Hippocampal formation (tissue), 2 donors: ENCODE results near the gene RHOC.
A peak's percentile ranks its signal among the peaks of the same experiment; 100 is the strongest.

ENCODE experiments used
- DNase-seq, 2 donors: peaks; one replicate each; lab custom pipeline; 2025; lab: John Stamatoyannopoulos, UW

Gene RHOC

GRCh38 chr1:112702067-112702395 is 4.9 kb downstream of the RHOC start:
- DNase-seq, result no peak

- DNase-seq, result no peak
Measured at GRCh38 chr1:112701227-112702066, 5.5 kb downstream of the RHOC start.

DNA sequence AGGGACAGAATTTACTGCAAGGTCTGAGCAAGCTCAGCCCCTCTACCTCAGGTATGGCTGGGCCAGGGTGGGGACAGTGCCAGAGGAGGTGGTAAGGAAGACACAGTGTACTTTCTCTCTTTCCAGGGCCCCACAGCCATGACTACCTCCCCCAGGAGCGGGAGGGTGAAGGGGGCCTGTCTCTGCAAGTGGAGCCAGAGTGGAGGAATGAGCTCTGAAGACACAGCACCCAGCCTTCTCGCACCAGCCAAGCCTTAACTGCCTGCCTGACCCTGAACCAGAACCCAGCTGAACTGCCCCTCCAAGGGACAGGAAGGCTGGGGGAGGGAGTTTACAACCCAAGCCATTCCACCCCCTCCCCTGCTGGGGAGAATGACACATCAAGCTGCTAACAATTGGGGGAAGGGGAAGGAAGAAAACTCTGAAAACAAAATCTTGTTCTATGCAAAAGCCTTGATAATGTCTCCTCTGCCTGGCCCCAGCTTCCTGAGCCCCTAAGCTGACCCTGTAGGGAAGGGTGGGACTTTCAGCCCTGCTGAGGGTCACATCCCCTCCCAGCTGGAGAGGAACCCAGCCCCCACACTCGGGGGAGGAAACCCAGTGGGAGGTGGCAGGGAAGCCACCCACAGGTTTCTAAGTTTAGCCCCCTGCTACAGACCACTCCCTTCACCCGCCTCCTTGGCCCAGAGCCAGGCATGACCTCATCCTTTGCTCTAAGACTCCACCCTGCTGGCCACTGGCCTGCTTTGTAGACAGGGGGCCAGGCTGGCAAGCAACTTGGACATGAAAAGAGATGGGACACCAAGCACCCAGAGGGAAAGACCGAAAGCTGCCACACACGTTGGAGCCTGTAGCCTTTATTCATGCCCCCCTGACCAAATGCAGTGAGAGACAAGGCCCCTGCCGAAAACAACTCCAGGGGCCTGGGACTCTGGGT is 6.4 kb downstream of the RHOC start:
- peak; percentile 67 to 82 for DNase-seq

- no peak for DNase-seq
Measured at GRCh38 chr1:112699425-112700144, 7.3 kb downstream of the RHOC start.

- DNase-seq, result no peak
Measured at GRCh38 chr1:112698366-112699310, 8.3 kb downstream of the RHOC start.

DNA sequence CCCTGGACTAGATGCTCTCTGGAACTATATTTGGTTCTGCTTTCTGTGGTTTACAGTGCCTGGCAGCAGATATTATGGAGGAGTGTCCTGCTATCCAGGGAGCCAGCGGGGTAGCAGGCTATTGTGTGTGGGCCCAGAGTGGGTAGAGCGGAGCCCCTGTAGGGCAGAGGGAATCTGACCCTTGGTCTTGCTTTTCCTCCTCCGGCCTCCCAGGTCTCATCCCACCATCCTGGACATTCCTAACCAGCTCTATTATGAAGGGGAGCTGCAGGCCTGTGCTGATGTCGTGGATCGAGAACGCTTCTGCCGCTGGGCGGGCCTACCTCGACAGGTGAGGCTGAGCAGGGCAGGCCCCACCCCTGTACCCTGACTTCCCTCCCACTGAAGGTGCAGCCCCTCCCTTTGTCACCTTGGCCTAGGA is 9.1 kb downstream of the RHOC start:
- DNase-seq, result no peak

DNA sequence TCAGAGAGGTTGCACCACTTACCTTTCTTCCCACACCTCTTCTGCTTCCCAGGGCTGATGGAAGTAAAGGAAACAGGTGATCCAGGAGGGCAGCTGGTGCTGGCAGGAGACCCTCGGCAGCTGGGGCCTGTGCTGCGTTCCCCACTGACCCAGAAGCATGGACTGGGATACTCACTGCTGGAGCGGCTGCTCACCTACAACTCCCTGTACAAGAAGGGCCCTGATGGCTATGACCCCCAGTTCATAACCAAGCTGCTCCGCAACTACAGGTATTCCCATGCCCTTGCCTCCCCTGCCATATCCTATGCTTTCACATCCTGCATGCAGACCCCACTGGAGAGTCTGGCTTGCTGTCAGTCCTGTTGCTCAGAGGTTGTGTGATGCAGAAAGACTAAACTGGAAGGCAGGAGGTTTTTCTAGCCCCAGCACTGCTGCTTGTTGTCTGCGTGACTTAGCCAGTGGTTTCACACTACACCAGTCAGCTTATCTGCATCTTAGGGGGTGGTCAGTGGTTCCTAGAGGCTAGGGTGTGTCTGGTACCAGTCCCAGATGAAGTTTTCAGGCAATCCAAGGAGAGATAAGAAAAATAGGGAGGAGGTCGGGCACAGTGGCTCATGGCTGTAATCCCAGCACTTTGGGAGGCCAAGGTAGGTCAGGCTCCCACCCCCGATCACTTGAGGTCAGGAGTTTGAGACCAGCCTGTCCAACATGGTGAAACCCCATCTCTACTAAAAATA is 10.2 kb downstream of the RHOC start:
- DNase-seq, result no peak

DNA sequence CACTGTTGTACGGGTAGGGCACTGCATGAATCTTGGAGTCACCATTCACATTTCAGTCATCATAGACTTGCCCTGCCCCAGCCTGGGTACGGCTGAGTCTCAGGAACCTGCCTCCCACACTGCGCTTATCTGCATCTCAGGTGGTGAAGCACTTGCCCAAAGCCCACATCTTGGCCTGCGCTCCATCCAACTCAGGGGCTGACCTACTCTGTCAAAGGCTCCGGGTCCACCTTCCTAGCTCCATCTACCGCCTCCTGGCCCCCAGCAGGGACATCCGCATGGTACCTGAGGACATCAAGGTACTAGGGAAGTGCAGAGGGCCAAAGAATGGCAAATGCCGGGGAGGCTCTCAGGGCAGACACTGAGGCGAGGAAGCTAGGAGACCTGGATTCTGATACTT is 11.7 kb downstream of the RHOC start:
- DNase-seq, result no peak

GRCh38 chr1:112694363-112694929 is 12.5 kb downstream of the RHOC start:
- DNase-seq, result no peak

GRCh38 chr1:112693821-112694220 is 13.1 kb downstream of the RHOC start:
- DNase-seq, result no peak

- no peak for DNase-seq
Measured at GRCh38 chr1:112692681-112693080, 14.2 kb downstream of the RHOC start.

DNA sequence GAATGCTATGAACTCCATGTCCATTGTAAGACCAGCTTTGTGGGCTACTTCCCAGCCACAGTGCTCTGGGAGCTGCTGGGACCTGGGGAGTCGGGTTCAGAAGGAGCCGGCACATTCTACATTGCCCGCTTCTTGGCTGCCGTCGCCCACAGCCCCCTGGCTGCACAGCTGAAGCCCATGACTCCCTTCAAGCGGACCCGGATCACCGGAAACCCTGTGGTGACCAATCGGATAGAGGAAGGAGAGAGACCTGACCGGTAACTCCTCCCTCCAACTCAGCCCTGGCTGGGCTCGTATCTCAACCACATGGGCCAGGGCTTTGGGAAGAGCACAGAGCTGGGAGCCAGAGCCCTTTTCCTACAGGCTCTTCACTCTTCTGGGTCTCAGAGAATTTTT is 17.1 kb downstream of the RHOC start:
- no peak for DNase-seq

DNA sequence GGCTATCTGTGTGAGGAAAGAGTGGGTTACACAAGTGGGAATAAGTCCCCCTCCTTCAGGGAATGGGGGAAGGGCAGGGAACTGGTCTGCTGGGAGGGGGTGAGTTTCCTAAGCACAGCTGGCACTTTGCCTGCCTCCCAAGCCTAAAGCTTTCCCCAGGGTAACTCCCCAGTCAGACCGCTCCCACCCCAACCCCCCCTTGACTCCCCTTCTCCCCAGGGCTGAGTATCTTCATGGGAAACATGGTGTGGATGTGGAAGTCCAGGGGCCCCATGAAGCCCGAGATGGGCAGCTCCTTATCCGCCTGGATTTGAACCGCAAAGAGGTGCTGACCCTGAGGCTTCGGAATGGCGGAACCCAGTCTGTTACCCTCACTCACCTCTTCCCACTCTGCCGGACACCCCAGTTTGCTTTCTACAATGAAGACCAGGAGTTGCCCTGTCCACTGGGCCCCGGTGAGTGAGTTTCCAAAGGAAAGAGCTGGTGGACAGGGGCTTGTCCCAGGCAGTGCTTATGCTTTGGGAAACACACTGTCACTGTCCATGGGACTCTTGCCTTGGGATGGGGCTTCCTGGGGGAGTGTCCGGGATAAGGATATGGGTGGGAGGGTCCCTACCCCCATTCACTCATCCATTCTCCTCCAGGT is 17.6 kb downstream of the RHOC start:
- no peak for DNase-seq

DNA sequence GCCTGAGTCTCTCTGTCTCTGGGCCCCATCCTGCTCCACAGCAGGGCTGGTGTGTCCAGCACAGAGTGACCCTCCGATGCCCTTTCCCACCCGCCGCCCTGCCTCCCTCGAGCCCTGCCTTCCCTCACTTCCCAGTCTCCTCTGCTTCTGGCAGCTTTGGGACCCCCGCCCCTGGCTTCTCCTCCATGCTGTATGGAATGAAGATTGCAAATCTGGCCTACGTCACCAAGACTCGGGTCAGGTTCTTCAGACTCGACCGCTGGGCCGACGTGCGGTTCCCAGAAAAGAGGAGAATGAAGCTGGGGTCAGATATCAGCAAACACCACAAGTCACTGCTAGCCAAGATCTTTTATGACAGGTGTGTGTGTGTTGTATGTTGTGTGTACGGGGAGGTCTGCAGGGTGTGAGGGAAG is 18.1 kb downstream of the RHOC start:
- no peak for DNase-seq

- no peak for DNase-seq
Measured at GRCh38 chr1:112687785-112688496, 19.0 kb downstream of the RHOC start.

GRCh38 chr1:112687361-112687760 is 19.6 kb downstream of the RHOC start:
- no peak for DNase-seq

- DNase-seq, result no peak
Measured at GRCh38 chr1:112686835-112687234, 20.1 kb downstream of the RHOC start.

DNA sequence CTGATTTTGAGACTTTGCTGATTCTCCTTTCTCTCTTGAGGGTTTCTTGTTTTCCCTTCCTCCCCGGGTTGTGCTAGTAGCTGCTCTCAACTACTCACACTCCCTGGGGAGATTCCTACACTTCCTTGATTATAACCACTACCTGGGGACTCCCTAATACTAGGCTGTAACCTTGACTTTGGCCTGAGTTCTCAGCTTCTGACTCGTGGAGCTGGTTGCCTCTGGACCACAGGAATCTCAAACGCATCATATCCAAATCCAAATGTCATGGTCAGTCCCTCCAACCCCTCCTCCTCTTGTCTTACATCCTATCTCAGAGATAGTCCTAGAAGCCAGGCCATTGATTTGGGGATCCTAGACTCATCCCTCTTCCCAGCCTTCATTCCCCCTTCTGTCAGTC is 20.5 kb downstream of the RHOC start:
- no peak for DNase-seq

DNA sequence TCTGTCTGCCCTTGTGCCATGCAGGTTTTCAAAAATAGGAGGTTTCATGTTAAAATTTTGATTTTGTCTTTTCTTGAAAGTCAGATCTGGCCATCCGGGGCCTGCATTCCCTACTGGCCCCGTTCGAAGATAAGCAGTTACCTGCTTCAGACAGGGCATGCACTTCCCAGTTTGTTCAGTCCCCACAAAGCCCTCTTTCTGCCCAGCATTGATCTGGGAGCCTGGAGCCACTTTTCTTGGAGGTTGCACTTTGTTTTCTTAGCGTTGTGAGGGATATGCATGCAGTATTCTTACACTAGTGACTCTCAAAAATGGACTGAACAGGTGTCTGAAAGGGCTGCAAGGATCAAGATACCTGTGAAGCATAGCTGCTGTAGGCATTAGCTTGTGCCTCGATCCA is 21.0 kb downstream of the RHOC start:
- no peak for DNase-seq
